ENCODE data around the gene PRMT1. TPM values are rescaled to one million over a fixed set of nuclear protein-coding genes. Genes with fewer than 3 reads are reported as not detected.

PRMT1 gene
- polyA plus RNA-seq, 2 of the 4 experiments (the other 2 are of a cell fraction) = 504 to 516 TPM

GRCh38 chr19:49640113-49640898 lies 36.8 kb upstream of the PRMT1 start, which contains the start of gene RRAS:
Gene RRAS (minus strand): TSS chr19:49640143. CDS start chr19:49640098, 45 bp downstream.
- FAIRE-seq = peak; percentile 96
- CTCF ChIA-PET = interaction anchor here (0.7 to 12.4 kb wide), 12 partner anchors 15 to 93 kb away, joined by 3 to 134 read pairs (median 4); partner anchors contain the start of genes BCL2L12, IRF3, PRMT1 and PRRG2

More at GRCh38 chr19:49640113-49640898, 36.8 kb upstream of the PRMT1 start, which contains the start of gene RRAS:
- no peak for TF ChIP-seq TFCP2L1 (CRISPR knock-in tag; IDR thresholded peaks at IDR 0.05)
- peak; percentile 13 to 42; a peak in 1 of 5 replicates for TF ChIP-seq EP300 (IDR thresholded peaks at IDR 0.05)
- peak; percentile 65 for TF ChIP-seq MAX (IDR thresholded peaks at IDR 0.05)
- peak in 1 of 2 experiments; percentile 13; a peak in 1 of 4 replicates for TF ChIP-seq CEBPB (IDR thresholded peaks at IDR 0.05)
- peak; percentile 64 for TF ChIP-seq MAFK (IDR thresholded peaks at IDR 0.05; ENCODE audit: partially characterized antibody)
- no peak for TF ChIP-seq CTCF (IDR thresholded peaks at IDR 0.05)
- peak; percentile 51; the same call in 1 of the 2 replicates for TF ChIP-seq JUNB (IDR thresholded peaks at IDR 0.05)
- no peak for TF ChIP-seq ATOH8 (CRISPR knock-in tag; IDR thresholded peaks at IDR 0.05; ENCODE audit: low read depth)
- peak; percentile 71 for TF ChIP-seq MAZ (IDR thresholded peaks at IDR 0.05; ENCODE audit: borderline replicate concordance, low read depth, low read length)
- peak; percentile 90 to 95 for TF ChIP-seq JUN (IDR thresholded peaks at IDR 0.05)
- no peak for TF ChIP-seq ELK1 (IDR thresholded peaks at IDR 0.05; ENCODE audit: low read depth, low read length)
- peak; percentile 81 for TF ChIP-seq FOSL2 (IDR thresholded peaks at IDR 0.05)
- peak; percentile 97 for TF ChIP-seq FOSL2 (CRISPR knock-in tag; IDR thresholded peaks at IDR 0.05)
- no peak for TF ChIP-seq RCOR1 (IDR thresholded peaks at IDR 0.05; ENCODE audit: low read depth, low read length)
- TF ChIP-seq MYC (IDR thresholded peaks at IDR 0.05; ENCODE audit: borderline replicate concordance, low read length) = peak; percentile 93
- peak; percentile 6; the same call in 1 of the 3 replicates for TF ChIP-seq SMC3 (IDR thresholded peaks at IDR 0.05)
- no peak for TF ChIP-seq TP53 (CRISPR knock-in tag; IDR thresholded peaks at IDR 0.05)
- TF ChIP-seq POLR2A (IDR thresholded peaks at IDR 0.05; ENCODE audit: low read length) = no peak; the same call in none of the 2 replicates
- TF ChIP-seq BCL3 (IDR thresholded peaks at IDR 0.05) = peak; percentile 73; the same call in 2 of the 3 replicates
- TF ChIP-seq GATA3 (IDR thresholded peaks at IDR 0.05; ENCODE audit: borderline replicate concordance) = peak; percentile 67; the same call in 1 of the 2 replicates
- Histone ChIP-seq H3K9me3 (no peaks in the 10 kb centered on the region), H3K4me3 (peak within 1 kb of the TSS; percentile 94), H3K27ac (peak within 1 kb of the TSS; percentile 97 to 99), H3K4me2 (peak within 1 kb of the TSS; percentile 97), H3K4me1 (peaks cover 37% of the 10 kb centered on the region)
- POLR2A ChIA-PET = interaction anchor here (0.5 to 3.9 kb wide), 25 partner anchors 9 to 237 kb away, joined by 3 to 48 read pairs (median 5); partner anchors contain the start of genes AKT1S1, ALDH16A1, BCL2L12 and IRF3
- ATAC-seq (peak; percentile 62 to 76), DNase-seq (ENCODE audit: low read depth in 1 of 2, low spot score in 1 of 2) (peak; percentile 99 to 100)
- WGBS (ENCODE audit: missing lambda C conversion rate) = under 1% methylated on average over 38 of the region's 51 CpGs

Data from A549 (cell line).